A673 (cell line): Measurements from ENCODE around the gene MSI2. TPM values are rescaled to one million over a fixed set of nuclear protein-coding genes. Genes with fewer than 3 reads are reported as not detected.

ENCODE experiments used
- BruUV-seq: library from RNA; stranded (reverse); fragments of 400-500 nt; replicated peaks from 2 replicates; lab custom pipeline; 2021; lab: Mats Ljungman, UMichigan
- CTCF ChIA-PET: fragments of 300-600 bp; sonication (Branson Sonifier 250); formaldehyde crosslinking; loops from one replicate; lab custom pipeline; 2022; ENCODE audit warnings: antibody characterized with exemption; lab: Charles Lee
- POLR2A ChIA-PET: fragments of 300-600 bp; sonication (Branson Sonifier 250); formaldehyde crosslinking; loops from one replicate; lab custom pipeline; 2022; ENCODE audit warnings: antibody characterized with exemption; ENCODE audit not compliant: low non-redundant PET; lab: Charles Lee
- DNase-seq: peaks from one replicate; pipeline ENCODE4 v3.0.0-alpha.2; 2015; ENCODE audit warnings: low spot score
- H3K27ac ChIP-seq: fragments of 200-600 bp; sonication (generic); 2 replicates; pipeline ENCODE4 v1.5.1; 2016; ENCODE audit warnings: mixed run types, low read depth, mild to moderate bottlenecking, mixed read lengths, antibody characterized with exemption, low read length; ENCODE audit not compliant: poor library complexity, severe bottlenecking
- H3K27me3 ChIP-seq: fragments of 200-600 bp; sonication (generic); replicated peaks from 2 replicates; pipeline ENCODE4 v1.6.1; 2017; ENCODE audit warnings: mixed run types, low read depth, mild to moderate bottlenecking, mixed read lengths, antibody characterized with exemption, low read length; ENCODE audit not compliant: insufficient read depth, poor library complexity
- H3K36me3 ChIP-seq: fragments of 200-600 bp; sonication (generic); 2 replicates; pipeline ENCODE4 v1.6.1; 2016; ENCODE audit warnings: mixed run types, mild to moderate bottlenecking, mixed read lengths, antibody characterized with exemption, low read length; ENCODE audit not compliant: insufficient read depth, poor library complexity, severe bottlenecking
- H3K4me1 ChIP-seq: fragments of 200-600 bp; sonication (generic); 2 replicates; pipeline ENCODE4 v1.6.1; 2017; ENCODE audit warnings: mixed run types, mild to moderate bottlenecking, mixed read lengths, antibody characterized with exemption, low read length; ENCODE audit not compliant: insufficient read depth, poor library complexity, severe bottlenecking
- H3K4me3 ChIP-seq: fragments of 200-600 bp; sonication (generic); 2 replicates; pipeline ENCODE4 v1.5.1; 2016; ENCODE audit warnings: low read depth, mixed run types, mild to moderate bottlenecking, mixed read lengths, low read length; ENCODE audit not compliant: poor library complexity, severe bottlenecking
- H3K9me3 ChIP-seq: fragments of 200-600 bp; sonication (generic); 2 replicates; pipeline ENCODE4 v1.6.1; 2016; ENCODE audit warnings: mixed run types, low read depth, mild to moderate bottlenecking, mixed read lengths, antibody characterized with exemption, low read length; ENCODE audit not compliant: poor library complexity, severe bottlenecking
- CTCF ChIP-seq: fragments of 300-800, 200-600 bp; sonication (generic); conservative IDR thresholded peaks from 2 replicates; pipeline ENCODE4 v1.5.1; 2017; ENCODE audit warnings: low read depth, mild to moderate bottlenecking, antibody characterized with exemption, low read length, moderate library complexity, mixed read lengths
- EZH2 ChIP-seq: fragments of 200-600 bp; sonication (generic); IDR thresholded peaks from 2 replicates; pipeline ENCODE4 v1.6.1; 2017; ENCODE audit warnings: borderline replicate concordance, low read depth, mild to moderate bottlenecking, mixed read lengths, antibody characterized with exemption, low read length; ENCODE audit not compliant: poor library complexity, severe bottlenecking
- intact Hi-C: fragments of 100-400 bp; cut with micrococcal nuclease; formaldehyde crosslinking; loops from one replicate; pipeline ENCODE4 v1.10.0; 2022; ENCODE audit not compliant: unreplicated experiment
- total RNA-seq: library from RNA; stranded (reverse); gene quantifications from 2 replicates; pipeline ENCODE4 v1.2.3, GENCODE V29; 2021

Gene MSI2
- total RNA-seq, 1 experiment from 2014 or later, result 108 TPM

- TF ChIP-seq CTCF (no peak), EZH2 (no peak)
Measured at GRCh38 chr17:57375770-57376225, 119.5 kb downstream of the MSI2 start.

DNA sequence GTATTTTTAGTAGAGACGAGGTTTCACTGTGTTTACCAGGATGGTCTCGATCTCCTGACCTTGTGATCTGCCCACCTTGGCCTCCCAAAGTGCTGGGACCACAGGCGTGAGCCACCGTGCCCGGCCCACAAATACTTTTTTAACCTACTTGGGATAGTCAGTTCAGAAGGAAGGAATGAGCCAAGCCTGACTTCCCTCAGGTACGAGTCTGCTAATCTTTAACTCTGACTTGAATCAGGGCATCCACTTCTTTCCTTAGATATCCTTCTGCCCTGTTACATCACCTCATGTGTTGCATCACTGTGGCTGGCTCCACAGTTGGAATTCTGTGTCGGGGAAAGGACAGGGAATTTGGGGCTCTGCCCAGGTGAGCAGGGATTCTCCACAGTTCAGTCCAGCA is 120.8 kb downstream of the MSI2 start:
- POLR2A ChIA-PET, result no interaction called here
- no peak overlapping the region for H3K27ac ChIP-seq
- TF ChIP-seq CTCF (no peak), EZH2 (no peak)

More at GRCh38 chr17:57375770-57376225, 119.5 kb downstream of the MSI2 start:
- CTCF ChIA-PET, result no interaction called here
- Histone ChIP-seq H3K36me3 (no peaks in the 10 kb centered on the region), H3K9me3 (peaks cover 8% of the 10 kb centered on the region), H3K27ac (no peak overlapping the region), H3K27me3 (no peaks in the 10 kb centered on the region), H3K4me3 (no peak overlapping the region), H3K4me1 (peaks cover 11% of the 10 kb centered on the region)
- no TSS peak for BruUV-seq
- POLR2A ChIA-PET, result no interaction called here
- intact Hi-C loops, result no loop called here
- DNase-seq, result no peak

GRCh38 chr17:57379237-57379894 is 123.0 kb downstream of the MSI2 start:
- Histone ChIP-seq H3K27me3 (no peaks in the 10 kb centered on the region), H3K27ac (peak overlapping the region; percentile 49), H3K9me3 (no peaks in the 10 kb centered on the region), H3K36me3 (no peaks in the 10 kb centered on the region), H3K4me1 (peaks cover 11% of the 10 kb centered on the region), H3K4me3 (no peak overlapping the region)
- peak; percentile 17 for DNase-seq
- TF ChIP-seq EZH2 (no peak), CTCF (no peak)
- BruUV-seq, result no TSS peak
- intact Hi-C loops, result no loop called here
- ChIA-PET POLR2A (no interaction called here), CTCF (no interaction called here)

More for the DNA sequence above, 120.8 kb downstream of the MSI2 start:
- Histone ChIP-seq H3K4me3 (no peak overlapping the region), H3K36me3 (no peaks in the 10 kb centered on the region), H3K4me1 (peaks cover 11% of the 10 kb centered on the region), H3K9me3 (peaks cover 8% of the 10 kb centered on the region), H3K27me3 (no peaks in the 10 kb centered on the region)
- BruUV-seq, result no TSS peak
- intact Hi-C loops, result no loop called here
- DNase-seq, result no peak
- CTCF ChIA-PET, result no interaction called here
